ENCODE results near the gene AHNAK.

GRCh38 chr11:62393735-62394134 lies 152.9 kb downstream of the AHNAK start:
- no peak for TF ChIP-seq TAF1 (IDR thresholded peaks at IDR 0.05; ENCODE audit: low read depth)
- TF ChIP-seq ZBTB7A (IDR thresholded peaks at IDR 0.05; ENCODE audit: low read depth): no peak
- no peak for TF ChIP-seq NFIC (IDR thresholded peaks at IDR 0.05)

Measured in Ishikawa (cell line).